ENCODE data around the gene MSI2.

GRCh38 chr17:57375040-57375769 is 118.9 kb downstream of the MSI2 start:
- no peak for TF ChIP-seq NFIC (IDR thresholded peaks at IDR 0.05)
- no peak for TF ChIP-seq YY1 (IDR thresholded peaks at IDR 0.05; ENCODE audit: low read depth)
- TF ChIP-seq EP300 (IDR thresholded peaks at IDR 0.05; ENCODE audit: borderline replicate concordance) = no peak
- no peak for TF ChIP-seq CREB1 (IDR thresholded peaks at IDR 0.05; ENCODE audit: low read depth)
- no peak for TF ChIP-seq FOXM1 (IDR thresholded peaks at IDR 0.05; ENCODE audit: borderline replicate concordance, low read depth)

All from Ishikawa (cell line).